Stimulated activated CD8-positive, alpha-beta memory T cell treated with anti-CD3 and anti-CD28 coated beads, Interleukin-12 subunit alpha, Interleukin-12 subunit beta, amount 100 ng/mL, for 24 hours (primary cell): ENCODE measurements around the gene UNC5CL.
"Not testable (repeated sequence)": the region's sequence is repeated elsewhere in the genome, so short reads cannot be mapped to it uniquely, and the experiment has no call there.

Experiments
- DNase-seq: peaks from one replicate; pipeline ENCODE4 v3.0.0-alpha.2; 2020; ENCODE audit errors: extremely low read depth

Gene UNC5CL

DNA sequence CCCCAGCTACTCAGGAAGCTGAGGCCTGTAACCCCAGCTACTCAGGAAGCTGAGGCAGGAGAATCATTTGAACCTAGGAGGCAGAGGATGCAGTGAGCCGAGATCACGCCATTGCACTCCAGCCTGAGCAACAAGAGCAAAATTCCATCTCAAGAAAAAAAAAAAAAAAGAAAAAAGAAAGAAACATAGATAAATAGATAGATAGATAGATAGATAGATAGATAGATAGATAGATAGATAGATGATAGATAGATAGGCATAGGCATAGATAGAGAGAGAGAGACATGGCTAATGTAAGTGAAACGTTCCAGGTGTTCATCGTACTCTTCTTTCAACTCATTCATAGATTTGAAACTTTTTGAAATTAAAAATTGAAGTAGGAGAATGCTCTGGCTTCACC, 32.0 kb downstream of the UNC5CL start:
- DNase-seq: not testable (repeated sequence)

DNA sequence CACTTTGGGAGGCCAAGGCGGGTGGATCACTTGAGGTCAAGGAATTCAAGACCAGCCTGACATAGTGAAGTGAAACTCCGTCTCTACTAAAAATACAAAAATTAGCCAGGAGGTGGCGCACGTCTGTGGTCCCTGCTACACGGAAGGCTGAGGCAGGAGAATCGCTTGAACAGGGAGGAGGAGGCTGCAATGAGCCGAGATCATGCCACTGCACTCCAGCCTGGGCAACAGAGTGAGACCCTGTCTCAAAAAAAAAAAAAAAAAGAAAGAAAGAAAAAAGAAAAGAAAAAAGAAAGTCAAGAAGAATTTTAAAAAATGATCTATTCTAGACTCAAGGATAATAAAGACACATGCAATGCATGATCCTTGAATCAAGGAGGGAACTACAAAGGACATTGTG, 32.8 kb downstream of the UNC5CL start:
- DNase-seq: not testable (repeated sequence)

DNA sequence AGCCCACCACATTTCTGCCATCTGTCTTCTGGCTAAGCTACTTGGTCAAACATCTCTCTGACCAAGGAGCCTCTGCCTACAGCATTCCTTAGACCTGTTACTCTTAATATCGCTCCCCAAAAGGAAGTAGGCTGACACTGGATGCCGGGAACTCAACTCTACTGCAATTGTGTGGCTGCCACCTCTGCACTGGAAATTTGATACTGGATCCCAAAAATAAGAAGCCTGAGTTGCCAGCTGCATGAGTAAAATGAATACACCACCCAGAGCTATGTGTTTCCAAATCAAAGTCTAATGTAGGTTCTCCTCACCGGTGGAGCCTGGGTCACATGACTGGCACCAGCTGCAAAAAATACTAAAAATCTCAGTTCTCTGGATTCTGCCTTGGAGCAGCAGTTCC, 36.9 kb downstream of the UNC5CL start:
- DNase-seq: no peak

DNA sequence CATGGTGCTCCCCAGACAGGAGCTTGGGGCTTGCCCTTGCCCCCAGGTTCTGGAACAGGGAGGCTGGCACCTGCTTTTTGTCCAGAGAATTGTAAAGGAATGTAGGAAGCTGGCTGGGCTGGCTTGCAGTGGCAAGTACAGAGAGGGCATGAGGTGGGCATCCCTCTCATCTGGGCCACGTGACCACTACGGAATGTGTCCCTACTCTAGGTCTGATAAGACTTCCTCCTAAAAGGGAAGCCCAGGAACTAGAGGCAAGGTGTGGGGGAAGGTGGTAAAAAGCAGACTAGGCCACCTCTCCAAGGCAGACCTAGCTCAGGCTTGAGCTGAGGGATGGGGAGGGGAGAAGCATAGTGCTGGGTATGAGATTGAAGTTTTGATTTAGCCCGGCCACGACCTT, 38.8 kb downstream of the UNC5CL start:
- no peak for DNase-seq

DNA sequence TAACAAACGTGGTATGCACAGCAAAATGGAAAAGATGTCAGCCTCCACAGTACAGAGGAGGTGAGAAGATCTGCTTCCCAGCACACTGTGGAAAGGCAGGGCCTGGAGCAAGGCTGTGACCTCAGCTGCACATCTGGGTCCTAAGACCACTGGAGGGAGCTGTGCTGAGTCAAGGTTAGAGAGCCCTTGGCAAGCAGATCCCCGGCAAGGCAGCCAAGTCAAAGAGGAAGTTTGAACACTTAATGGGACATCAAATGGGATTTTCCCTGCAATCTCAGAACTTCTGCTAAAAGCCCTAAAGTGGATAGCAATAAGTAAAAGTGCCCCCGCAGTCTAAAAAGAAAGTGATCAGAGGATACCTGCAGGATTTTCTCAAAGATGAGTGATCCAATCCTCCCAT, 39.5 kb downstream of the UNC5CL start:
- DNase-seq: no peak

DNA sequence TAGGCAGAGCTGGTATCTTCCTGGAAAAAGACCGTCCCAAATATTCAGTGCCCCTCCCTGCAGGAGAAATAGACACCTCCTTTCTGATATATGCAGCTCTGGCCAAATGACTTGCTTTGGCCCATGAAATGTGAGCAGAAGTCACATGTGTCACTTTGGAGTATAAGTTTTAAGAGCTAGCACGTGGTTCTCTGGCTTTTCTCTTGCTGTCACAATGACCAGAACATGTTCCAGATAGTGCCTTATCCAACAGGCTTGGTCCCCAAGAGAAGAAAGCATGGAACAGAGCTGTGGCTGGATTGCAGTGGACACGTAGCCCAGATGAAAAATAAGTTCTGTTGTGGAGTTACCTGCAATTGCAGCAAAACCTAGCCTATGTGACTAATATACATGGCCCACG, 40.4 kb downstream of the UNC5CL start:
- DNase-seq: no peak

DNA sequence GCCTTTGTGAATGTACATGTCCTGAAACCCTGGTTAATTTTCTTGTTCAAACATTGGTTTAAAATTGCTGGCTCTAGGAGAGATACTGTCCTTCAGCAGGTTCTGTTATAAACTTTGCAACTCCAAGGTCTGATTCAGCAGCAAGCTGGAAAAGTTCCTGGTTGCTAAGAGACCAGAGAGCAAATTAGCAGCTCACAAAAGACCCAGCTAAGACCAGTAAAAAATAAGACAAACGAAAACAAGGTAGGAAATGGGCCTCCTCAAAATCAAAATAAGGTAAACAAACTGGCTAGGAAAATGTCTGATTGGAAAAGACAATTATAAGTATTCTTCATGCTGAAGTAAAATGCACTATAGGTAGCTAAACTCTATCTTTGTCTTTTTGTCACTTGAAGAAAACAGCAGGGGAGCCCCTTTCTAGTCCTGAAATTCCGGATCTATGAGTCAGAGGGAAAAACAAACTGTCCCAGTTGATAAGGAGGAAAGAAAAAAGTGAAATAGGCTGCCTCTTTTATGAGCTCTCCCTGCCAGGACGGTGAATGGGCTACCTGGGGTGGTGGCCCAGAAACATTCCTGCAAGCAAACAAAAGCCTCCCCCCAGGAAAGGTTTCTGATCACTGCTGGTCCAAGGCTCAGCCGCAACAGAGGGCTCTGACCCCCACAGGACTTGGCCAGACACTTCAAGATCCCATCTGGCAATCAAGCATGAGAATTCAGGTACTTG, 41.6 kb downstream of the UNC5CL start:
- no peak for DNase-seq

DNA sequence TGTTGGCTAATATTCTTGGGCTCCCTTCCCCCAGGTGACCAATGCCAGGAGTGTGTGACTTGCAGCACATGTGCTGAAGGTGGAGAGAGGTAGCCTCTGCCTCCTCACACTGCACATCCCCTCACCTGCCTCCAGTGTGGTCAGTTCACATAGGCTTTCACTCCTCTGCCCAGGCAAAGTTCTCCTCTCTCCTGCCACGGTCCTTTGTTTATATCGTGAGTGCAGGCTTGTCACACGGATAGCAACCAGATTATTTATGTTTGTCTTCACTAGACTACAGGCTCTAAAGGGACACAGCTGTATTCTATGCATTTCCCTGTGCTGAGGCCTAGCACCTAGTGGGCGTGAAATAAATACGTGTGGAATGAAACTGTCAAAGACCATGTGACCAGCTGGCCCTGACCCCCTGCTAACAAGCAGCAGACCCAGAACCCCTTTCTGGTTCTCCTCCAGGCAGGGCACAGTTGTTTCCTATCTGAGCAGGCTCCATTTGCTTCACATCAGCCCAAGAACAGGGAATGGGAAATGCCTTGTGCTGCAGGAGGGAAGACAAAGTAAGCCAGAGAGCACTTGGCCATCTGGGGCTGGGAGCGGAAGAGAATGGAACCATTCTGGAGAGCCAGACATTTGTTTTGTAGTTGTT, 42.3 kb downstream of the UNC5CL start:
- DNase-seq: no peak

DNA sequence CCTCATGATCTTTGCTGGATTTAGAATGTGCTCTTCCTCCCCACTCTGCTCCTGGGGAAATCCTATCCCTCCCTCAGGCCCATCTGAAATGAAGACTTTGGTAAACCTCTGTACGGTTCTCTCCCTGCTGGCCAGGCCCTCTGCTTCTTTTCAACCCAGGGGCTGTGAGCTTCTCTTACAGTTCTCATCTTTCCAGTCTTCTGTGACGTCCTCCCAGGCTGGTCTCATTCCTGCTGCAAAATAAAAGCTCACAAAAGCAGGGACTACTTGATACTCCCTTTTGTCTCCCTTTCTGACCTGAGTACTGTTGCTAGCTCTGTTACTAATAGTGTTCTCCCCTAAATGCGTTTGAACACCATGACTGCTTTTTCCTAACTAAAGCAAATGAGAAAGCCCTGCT, 46.3 kb downstream of the UNC5CL start:
- no peak for DNase-seq

DNA sequence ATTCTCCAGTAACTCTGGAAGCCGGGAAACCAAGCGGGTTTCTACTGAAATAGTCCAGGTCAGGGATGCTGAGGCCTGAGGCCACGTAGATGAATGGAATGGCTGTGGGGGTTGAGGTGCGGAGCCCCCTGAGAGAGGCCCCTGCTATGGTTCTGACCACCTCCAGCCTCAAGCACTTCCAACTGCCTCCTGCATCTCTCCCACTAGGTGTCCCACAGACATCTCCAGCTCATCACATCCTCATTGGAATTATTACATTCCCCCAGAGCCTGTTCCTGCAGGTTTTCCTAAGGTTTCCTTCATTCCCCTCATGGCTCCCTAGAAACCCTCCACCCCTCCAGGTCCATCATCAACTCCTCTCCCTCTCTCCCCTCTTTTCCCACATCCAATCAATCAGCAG, 48.7 kb downstream of the UNC5CL start:
- no peak for DNase-seq

DNA sequence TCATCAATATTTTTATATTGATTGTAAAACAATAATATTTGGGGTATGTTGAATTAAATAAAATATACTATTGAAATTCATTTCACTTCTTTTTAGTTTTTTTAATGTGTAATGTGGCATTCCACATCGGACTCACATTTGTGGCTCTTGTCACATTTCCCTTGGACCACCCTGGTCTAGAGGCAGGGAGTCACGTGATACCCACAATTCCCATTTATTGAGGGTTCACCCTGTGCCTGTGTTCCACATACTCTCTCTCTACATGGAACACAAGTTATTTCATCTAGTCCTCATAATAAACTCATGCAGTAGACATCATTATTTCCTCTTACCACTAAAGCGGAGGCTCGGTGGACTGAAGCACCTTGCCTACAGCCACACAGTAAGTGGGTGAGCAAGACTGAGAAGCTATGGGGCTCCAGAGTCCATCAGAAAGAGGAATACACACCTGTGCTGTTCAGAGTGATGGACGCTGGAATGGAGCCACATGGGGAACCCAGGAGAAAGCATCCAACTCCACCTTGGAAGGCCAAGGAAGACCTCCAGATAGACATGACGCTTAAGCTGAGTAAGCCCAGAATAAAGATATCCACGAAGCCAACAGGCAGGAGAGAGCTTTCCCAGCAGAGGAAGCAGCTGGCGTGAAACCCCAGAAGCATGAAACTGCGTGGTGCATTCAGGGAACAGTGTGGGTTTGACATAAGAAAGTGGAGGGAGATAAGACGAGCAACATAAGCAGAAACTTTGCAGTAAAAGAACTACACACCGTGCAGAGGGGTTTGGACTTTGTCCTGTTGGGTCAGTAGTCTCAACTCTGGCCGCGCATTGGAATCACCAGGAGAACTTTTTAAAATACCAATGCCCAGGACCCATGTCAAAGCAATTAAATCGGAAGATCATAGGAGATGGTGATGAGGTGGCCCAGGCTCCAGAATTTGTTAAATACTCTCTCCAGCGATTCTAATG, 49.5 kb downstream of the UNC5CL start:
- DNase-seq: no peak

DNA sequence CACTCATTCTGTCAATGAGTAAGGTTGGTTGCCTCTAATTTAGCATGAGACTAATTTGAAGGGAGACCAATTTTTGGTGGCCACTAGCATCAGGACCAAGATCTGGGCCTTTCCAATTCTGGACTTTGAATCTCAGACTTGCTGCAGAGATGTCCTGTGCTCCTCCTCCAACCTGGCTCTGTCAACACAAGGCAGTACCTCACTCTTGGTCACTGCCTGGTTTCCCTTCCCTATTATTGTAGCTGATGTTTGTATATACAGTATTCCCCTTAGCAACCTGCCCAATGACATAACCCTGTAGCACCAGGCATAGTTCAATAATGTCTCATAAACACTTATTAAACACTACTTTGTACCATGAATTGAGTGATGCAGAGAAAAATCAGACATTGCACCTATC, 50.4 kb downstream of the UNC5CL start:
- DNase-seq: no peak

DNA sequence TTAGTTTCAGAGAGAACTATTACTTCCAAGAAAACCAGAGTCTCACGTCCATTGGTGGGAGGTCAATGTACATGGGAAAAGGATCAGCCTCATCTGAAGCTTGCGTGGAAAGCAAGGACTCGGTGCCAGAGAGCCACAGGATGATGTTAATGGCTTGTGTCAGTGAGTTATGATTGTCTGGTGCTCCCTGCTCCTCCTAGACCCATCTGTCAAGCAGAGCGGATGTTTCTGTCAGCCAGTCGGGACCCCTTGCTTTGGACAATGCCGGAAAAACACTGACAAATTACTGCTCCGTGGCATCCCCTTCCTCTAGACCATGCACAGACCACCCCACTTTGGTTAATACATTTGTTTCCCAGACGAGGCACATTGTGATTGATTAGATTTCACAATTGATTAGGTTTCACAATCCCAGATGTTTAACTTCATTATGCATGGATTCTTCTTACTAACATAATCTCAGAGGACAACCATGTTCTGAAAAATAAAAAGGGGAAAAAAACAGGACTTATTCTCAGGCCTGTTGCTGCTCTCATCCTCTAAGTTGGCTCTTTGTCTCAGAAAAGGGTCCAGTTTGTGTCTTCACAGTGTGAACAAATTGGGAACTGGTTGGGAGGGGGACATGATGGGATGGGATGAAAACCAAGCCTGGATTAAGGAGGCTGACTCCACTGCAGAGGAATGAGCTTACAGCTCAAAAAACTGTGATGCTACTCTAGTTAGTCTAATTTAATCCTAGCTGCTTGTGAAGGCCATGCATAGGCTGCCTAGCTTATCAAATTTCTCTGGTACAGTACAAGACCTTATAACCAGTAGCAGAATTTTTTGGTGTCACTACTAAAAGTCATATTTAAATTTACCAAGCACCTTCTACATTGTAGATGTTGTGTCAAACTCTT, 51.9 kb downstream of the UNC5CL start:
- DNase-seq: no peak

DNA sequence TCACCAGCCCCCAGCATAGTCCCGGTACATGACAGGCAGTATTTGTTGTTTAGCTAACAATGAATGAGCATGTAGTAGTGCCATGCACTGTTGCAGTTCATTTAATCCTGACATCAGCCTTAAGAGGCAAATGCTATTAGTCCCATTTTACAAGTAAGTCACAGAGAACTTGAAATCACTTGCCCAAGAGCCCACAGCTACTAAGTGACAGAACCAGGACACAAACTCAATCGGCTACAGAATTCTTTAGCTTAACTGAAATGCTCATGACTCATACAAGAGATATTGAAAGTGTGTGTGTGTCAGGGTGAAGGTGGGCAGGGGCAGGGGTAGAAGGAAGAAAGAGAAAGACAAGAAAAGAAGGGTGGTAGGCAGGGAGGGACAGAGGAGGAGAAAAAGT, 52.7 kb downstream of the UNC5CL start:
- no peak for DNase-seq

DNA sequence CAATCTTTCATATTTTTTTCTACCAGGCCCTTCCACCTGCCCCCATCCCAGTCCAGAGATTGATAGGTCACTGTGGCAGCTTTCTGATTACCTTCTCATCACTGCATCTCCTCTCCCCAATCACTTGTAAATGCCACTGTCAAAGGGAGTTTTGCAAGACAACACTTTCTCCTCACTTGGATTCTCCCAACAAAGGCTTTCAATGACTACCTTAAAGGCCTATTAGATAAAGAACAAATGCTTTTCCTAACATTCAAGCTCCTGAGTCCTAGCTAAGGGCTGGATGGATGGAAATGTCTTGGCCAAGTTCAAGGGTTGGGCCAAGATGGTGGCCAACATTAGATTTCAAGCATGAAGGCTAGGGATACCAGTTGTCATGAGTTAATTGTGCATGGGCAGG, 55.3 kb downstream of the UNC5CL start:
- DNase-seq: no peak

DNA sequence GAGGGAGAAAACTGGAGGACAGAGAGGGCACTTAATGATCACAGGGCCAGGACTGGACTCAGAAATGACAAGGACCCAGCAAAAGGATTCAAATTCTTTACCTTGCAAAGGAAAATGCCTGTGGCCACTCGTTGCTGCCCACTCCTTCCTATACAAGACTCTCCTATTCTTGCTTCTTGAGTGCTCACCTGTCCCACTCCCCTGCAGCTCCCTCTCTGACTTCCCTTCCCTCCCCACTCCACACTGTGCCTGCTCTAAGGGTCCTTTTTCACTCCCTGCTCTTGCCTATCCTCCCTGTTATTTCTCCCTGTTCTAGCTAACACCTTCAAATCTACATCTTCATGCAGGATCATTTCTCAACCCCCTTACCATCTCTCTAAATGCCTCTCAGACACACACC, 56.1 kb downstream of the UNC5CL start:
- DNase-seq: no peak

DNA sequence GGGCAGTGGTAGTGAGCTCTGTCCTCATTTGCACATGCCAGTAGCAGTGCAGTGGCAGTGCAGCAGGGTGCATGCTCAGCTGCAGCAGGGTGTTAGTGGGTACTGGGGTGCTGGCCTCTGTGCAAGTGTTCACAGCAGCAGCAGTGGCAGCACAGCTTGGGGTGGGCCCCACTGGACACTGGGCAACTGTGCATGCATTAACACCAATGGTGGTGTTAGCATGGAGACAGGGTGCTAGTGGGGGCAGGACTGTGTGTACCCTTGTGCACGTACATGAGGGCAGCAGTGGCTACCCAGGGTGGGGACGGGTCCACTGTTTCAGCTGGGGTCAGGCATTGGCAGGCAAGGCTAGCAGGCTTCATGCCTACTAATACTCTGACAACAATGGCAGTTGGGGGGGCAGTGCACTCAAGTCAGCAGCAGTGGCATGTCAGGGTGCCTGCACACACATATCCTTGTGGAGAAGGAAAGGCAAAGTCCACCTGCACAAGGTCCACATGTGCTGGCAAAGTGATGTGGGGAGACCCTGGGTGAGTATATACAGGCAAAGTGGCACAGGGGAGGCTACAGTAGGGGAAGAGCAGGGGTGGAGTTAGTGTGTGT, 60.2 kb downstream of the UNC5CL start:
- DNase-seq: no peak

DNA sequence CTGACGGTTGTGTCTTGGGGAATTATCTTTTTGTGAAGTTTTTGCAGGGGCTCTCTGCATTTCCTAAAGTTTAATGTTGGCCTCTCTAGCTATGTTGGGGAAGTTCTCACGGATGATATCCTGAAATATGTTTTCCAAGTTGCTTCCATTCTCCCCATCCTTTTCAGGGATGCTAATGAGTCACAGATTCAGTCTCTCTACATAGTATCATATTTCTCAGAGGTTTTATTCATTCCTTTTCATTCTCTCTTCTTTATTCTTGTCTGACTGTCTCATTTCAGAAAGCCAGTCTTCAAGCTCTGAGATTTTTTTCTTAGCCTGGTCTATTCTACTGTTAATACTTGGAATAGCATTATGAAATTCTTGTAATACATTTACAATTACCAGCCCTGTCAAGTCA, 61.3 kb downstream of the UNC5CL start:
- no peak for DNase-seq

DNA sequence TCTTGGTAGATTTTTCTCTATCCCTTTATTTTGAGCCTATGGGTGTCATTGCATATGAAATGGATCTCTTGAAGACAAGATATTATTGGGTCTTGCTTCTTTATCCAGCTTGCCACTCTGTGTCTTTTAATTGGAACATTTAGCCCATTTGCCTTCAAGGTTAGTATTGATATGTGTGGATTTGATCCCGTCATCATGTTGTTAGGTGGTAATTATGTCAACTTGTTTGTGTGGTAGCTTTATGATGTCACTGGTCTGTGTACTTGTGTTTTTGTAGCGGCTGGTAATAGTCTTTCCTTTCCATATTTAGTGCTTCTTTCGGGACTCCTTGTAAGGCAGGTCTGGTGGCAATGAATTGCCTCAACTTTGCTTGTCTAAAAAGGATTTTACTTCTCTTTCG, 61.9 kb downstream of the UNC5CL start:
- no peak for DNase-seq
